Stimulated activated naive B cell treated with anti-CD40 and anti-IgM and Interleukin-4, amounts not matched to agents 10 μg/mL and 1 μg/mL and 100 μg/mL, for 72 hours (primary cell): ENCODE measurements around the gene HABP2.

ENCODE experiments used
- ATAC-seq, 2 donors: fragments of 150-1000 bp; cut with Tn5 transposase; replicated peaks; 2 replicates each; pipeline ENCODE4 v1.10.0; 2021; ENCODE audit warnings: moderate library complexity in 1 of 2
- DNase-seq: peaks from one replicate; pipeline ENCODE4 v3.0.0; 2021
- H3K27ac Mint-ChIP-seq: one replicate; pipeline ENCODE4 v1.8.0; 2022; ENCODE audit warnings: mild to moderate bottlenecking, mixed read lengths
- H3K27me3 Mint-ChIP-seq, 2 donors: one replicate each; pipeline ENCODE4 v1.8.0; 2022; ENCODE audit warnings: mixed read lengths in 2 of 2
- H3K36me3 Mint-ChIP-seq, 2 donors: one replicate each; pipeline ENCODE4 v1.8.0; 2022; ENCODE audit warnings: mixed read lengths in 2 of 2, mild to moderate bottlenecking in 1 of 2
- H3K4me1 Mint-ChIP-seq, 2 donors: one replicate each; pipeline ENCODE4 v1.8.0; 2022; ENCODE audit warnings: mixed read lengths in 2 of 2, mild to moderate bottlenecking in 1 of 2
- H3K4me3 Mint-ChIP-seq, 2 donors: one replicate each; pipeline ENCODE4 v1.8.0; 2022; ENCODE audit warnings: mild to moderate bottlenecking in 2 of 2, mixed read lengths in 2 of 2, moderate library complexity in 1 of 2
- H3K9me3 Mint-ChIP-seq, 2 donors: one replicate each; pipeline ENCODE4 v1.8.0; 2022; ENCODE audit warnings: mixed read lengths in 2 of 2, mild to moderate bottlenecking in 1 of 2

Gene HABP2

GRCh38 chr10:113628607-113629153 is 75.8 kb downstream of the HABP2 start:
- H3K4me1 Mint-ChIP-seq: no peaks in the 10 kb centered on the region
- no peak overlapping the region for H3K4me3 Mint-ChIP-seq
- H3K9me3 Mint-ChIP-seq: no peaks in the 10 kb centered on the region
- ATAC-seq (no peak), DNase-seq (no peak)
- H3K27ac Mint-ChIP-seq: no peak overlapping the region
- H3K27me3 Mint-ChIP-seq: peaks cover 5 to 23% of the 10 kb centered on the region in 2 donors
- no peaks in the 10 kb centered on the region for H3K36me3 Mint-ChIP-seq

GRCh38 chr10:113630929-113631533 is 78.2 kb downstream of the HABP2 start:
- H3K4me1 Mint-ChIP-seq: no peaks in the 10 kb centered on the region
- H3K9me3 Mint-ChIP-seq: peaks cover 0 to 3% of the 10 kb centered on the region in 2 donors
- no peak overlapping the region for H3K4me3 Mint-ChIP-seq
- ATAC-seq (no peak), DNase-seq (no peak)
- peaks cover 9 to 15% of the 10 kb centered on the region in 2 donors for H3K27me3 Mint-ChIP-seq
- H3K36me3 Mint-ChIP-seq: no peaks in the 10 kb centered on the region
- no peak overlapping the region for H3K27ac Mint-ChIP-seq

DNA sequence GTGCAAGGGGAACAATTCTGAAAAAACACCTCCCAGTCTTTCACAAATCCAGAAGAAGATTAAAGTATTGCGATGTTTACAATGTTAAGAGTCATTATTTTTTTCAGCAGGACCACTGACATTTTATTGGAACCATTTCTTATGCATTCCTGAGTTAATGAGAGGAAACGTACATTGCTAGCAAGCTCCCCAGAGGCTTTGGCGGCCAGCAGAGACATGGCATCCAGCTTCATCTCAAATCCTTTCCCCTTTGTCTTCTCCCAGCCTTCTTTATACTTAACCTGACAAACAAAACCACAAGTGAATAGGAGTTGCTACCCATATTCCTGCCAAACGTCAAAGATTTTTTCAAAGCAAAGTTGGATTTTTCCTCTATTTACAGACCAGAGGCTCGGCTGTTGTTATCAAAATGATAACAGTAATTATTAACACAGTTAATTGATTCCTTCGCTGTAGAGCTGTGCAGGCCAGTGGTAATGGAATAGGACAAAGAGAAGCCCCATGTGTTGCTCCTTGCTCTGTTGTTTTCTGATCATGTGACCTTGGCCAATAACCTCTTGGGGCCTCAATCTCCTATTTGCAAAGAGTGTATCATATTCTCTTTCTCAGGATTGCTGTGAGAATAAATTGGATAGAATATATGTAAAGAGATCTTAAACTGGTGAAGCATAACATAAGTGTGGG is 79.0 kb downstream of the HABP2 start:
- H3K4me3 Mint-ChIP-seq: no peak overlapping the region
- no peak for ATAC-seq

More for the DNA sequence above, 79.0 kb downstream of the HABP2 start:
- H3K4me1 Mint-ChIP-seq: no peaks in the 10 kb centered on the region
- H3K27ac Mint-ChIP-seq: no peak overlapping the region
- DNase-seq: no peak
- H3K36me3 Mint-ChIP-seq: no peaks in the 10 kb centered on the region
- peaks cover 0 to 3% of the 10 kb centered on the region in 2 donors for H3K9me3 Mint-ChIP-seq
- H3K27me3 Mint-ChIP-seq: peaks cover 9 to 19% of the 10 kb centered on the region in 2 donors
